ENCODE results near the gene ALDH1L1. TPM values are rescaled to one million over a fixed set of nuclear protein-coding genes. Genes with fewer than 3 reads are reported as not detected.

The ALDH1L1 gene
- not detected in 2 replicates for total RNA-seq (2014; rRNA removed; shearing (Covaris generic))

DNA sequence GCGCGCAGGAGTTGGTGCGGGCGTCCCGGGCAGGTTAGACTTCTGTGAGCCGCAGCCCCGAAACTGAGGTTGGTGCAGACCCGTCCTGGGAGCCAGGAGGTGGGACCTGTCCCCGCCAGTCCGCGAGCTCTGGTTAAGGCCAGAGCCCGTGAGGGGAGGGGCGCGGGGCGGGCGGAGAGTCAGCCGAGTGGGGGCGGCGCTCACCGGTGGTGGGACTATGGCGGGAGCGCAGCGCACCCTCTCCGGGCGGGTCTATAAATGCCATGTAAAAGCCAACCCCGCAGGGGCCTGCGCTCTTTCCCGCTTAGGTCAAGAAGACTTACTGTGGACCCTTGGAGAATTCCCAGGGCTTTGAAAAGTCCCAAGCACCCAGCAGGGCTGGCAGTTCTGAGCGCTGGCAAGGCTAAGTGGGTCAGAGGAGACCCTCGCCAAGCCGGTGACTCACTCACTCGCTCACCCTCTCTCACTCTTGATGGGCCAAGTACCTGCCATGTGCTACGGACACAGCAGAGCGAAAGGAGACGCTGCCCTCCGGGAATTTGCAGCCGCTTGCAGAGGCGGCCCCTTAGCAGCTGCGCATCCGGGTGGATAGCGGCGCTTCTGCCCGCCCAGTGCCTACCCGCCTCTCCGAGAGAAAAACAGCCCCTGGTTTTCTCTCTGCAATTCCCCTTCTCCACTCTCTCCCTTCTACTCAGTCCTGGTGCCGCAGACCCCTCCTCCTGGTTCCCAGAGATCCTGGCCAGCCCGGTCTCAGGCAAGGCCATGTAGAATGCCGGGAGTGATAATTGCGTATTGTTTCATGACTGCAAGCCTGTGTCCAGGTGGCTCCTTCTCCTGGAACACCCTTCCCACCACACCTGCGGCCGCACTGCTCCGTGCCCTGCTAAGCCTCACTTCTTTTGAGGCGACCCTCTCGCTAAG lies at the start of gene ALDH1L1:
Gene ALDH1L1 (minus strand): TSS at position 110 of the 921 bp plus-strand sequence. CDS start 19,607 bp downstream, outside the sequence.
- no peak for DNase-seq (ENCODE audit: low read depth in 1 of 2, low spot score in 2 of 2)
- Histone ChIP-seq H3K36me3 (no peaks in the 10 kb centered on the region), H3K4me1 (replicated peaks) (no peaks in the 10 kb centered on the region), H3K4me3 (no peak within 1 kb of the TSS), H3K27me3 (replicated peaks) (peaks cover 44% of the 10 kb centered on the region), H3K27ac (no peak within 1 kb of the TSS), H3K9me3 (replicated peaks) (no peaks in the 10 kb centered on the region)

DNA sequence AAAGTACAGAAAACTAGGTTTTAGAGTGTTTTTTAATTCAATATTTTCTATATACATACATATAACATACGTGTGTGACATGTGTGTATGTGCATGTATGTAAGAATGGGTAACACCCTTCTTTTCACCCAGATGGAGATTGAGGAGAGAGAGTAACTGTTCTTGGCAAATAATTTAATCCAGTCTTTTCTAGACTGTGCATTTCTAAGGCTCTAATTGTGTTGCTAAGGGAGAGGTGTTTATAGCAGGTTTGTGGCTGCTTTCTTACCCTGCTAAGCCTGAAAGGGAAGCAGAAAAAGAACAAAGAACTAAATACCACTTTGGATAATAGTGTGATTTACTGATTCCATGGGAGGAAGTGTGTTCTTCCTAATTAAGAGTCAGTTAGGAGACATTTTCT lies 46.0 kb upstream of the ALDH1L1 start:
- Histone ChIP-seq H3K4me3 (no peak overlapping the region), H3K36me3 (no peaks in the 10 kb centered on the region), H3K9me3 (replicated peaks) (no peaks in the 10 kb centered on the region), H3K4me1 (replicated peaks) (no peaks in the 10 kb centered on the region), H3K27ac (no peak overlapping the region), H3K27me3 (replicated peaks) (peaks cover 4% of the 10 kb centered on the region; the same call in 1 of the 2 replicates)
- no peak for DNase-seq (ENCODE audit: low read depth in 1 of 2, low spot score in 2 of 2)

DNA sequence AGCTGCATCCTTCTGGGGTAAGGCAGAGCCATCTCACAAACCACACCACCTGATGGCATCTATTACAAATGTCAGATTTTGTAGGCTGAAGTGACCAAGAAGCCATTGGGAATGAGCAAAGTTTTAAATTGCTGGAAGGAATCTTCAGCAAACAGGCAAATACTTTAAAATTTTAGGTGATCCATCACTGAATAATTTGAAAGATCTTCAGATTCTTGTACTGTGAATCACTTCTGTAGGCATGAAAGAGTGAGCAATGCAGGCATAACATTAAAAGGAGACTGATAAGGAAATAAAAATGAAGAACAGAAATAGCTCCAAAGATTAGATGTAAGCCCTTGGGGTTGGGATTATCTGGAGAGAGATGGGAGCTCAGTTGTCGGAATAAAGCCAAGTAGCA lies 36.0 kb upstream of the ALDH1L1 start:
- Histone ChIP-seq H3K27ac (peak overlapping the region; percentile 55), H3K9me3 (replicated peaks) (no peaks in the 10 kb centered on the region), H3K4me1 (replicated peaks) (peaks cover 13% of the 10 kb centered on the region), H3K36me3 (no peaks in the 10 kb centered on the region), H3K4me3 (no peak overlapping the region), H3K27me3 (replicated peaks) (no peaks in the 10 kb centered on the region)
- no peak for DNase-seq (ENCODE audit: low read depth in 1 of 2, low spot score in 2 of 2)

GRCh38 chr3:126213379-126214028 lies 33.1 kb upstream of the ALDH1L1 start:
- DNase-seq (ENCODE audit: low read depth in 1 of 2, low spot score in 2 of 2): no peak
- no peaks in the 10 kb centered on the region for H3K36me3 ChIP-seq
- no peak overlapping the region for H3K4me3 ChIP-seq
- H3K27me3 ChIP-seq (replicated peaks): no peaks in the 10 kb centered on the region
- peaks cover 4% of the 10 kb centered on the region; the same call in 1 of the 2 replicates for H3K9me3 ChIP-seq (replicated peaks)
- H3K27ac ChIP-seq: no peak overlapping the region
- H3K4me1 ChIP-seq (replicated peaks): peaks cover 19% of the 10 kb centered on the region

GRCh38 chr3:126212620-126213378 lies 32.4 kb upstream of the ALDH1L1 start:
- peak in 1 of 2 experiments; percentile 1 for DNase-seq (ENCODE audit: low read depth in 1 of 2, low spot score in 2 of 2)
- peaks cover 26% of the 10 kb centered on the region for H3K4me1 ChIP-seq (replicated peaks)
- H3K36me3 ChIP-seq: no peaks in the 10 kb centered on the region
- H3K27ac ChIP-seq: no peak overlapping the region
- no peak overlapping the region for H3K4me3 ChIP-seq
- H3K27me3 ChIP-seq (replicated peaks): no peaks in the 10 kb centered on the region
- H3K9me3 ChIP-seq (replicated peaks): peaks cover 4% of the 10 kb centered on the region; the same call in 1 of the 2 replicates

DNA sequence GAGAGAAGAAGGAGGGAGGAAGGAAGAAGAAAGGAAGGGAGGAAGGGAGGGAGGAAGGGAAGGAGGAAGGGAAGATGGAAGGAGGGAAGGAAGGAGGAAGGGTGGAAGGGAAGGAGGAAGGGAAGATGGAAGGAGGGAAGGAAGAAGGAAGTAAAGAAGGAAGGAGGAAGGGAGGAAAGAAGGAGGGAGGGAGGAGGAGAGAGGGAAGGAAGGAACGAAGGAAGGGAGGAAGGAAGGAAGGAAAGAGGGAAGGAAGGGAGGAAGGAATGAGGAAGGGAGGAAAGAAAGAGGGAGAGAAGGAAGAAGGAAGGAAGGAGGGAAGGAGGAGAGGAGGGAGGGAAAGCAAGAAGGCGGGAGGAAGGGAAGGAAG lies 31.8 kb upstream of the ALDH1L1 start:
- H3K27me3 ChIP-seq (replicated peaks): no peaks in the 10 kb centered on the region
- no peak overlapping the region for H3K27ac ChIP-seq
- H3K4me3 ChIP-seq: no peak overlapping the region
- no peak for DNase-seq (ENCODE audit: low read depth in 1 of 2, low spot score in 2 of 2)
- H3K9me3 ChIP-seq (replicated peaks): peaks cover 4% of the 10 kb centered on the region; the same call in 1 of the 2 replicates
- peaks cover 29% of the 10 kb centered on the region for H3K4me1 ChIP-seq (replicated peaks)
- no peaks in the 10 kb centered on the region for H3K36me3 ChIP-seq

GRCh38 chr3:126211569-126211968 lies 31.2 kb upstream of the ALDH1L1 start:
- Histone ChIP-seq H3K36me3 (no peaks in the 10 kb centered on the region), H3K9me3 (replicated peaks) (peaks cover 4% of the 10 kb centered on the region; the same call in 1 of the 2 replicates), H3K4me3 (no peak overlapping the region), H3K27ac (no peak overlapping the region), H3K4me1 (replicated peaks) (peaks cover 27% of the 10 kb centered on the region), H3K27me3 (replicated peaks) (no peaks in the 10 kb centered on the region)
- DNase-seq (ENCODE audit: low read depth in 1 of 2, low spot score in 2 of 2): no peak

- Histone ChIP-seq H3K27me3 (replicated peaks) (no peaks in the 10 kb centered on the region), H3K27ac (no peak overlapping the region), H3K36me3 (no peaks in the 10 kb centered on the region), H3K4me1 (replicated peaks) (peaks cover 28% of the 10 kb centered on the region), H3K9me3 (replicated peaks) (peaks cover 4% of the 10 kb centered on the region; the same call in 1 of the 2 replicates), H3K4me3 (no peak overlapping the region)
- no peak for DNase-seq (ENCODE audit: low read depth in 1 of 2, low spot score in 2 of 2)
These were observed 30.2 kb upstream of the ALDH1L1 start for GRCh38 chr3:126210606-126211005.

- no peak overlapping the region for H3K4me3 ChIP-seq
- H3K27me3 ChIP-seq (replicated peaks): no peaks in the 10 kb centered on the region
- H3K4me1 ChIP-seq (replicated peaks): peaks cover 28% of the 10 kb centered on the region
- DNase-seq (ENCODE audit: low read depth in 1 of 2, low spot score in 2 of 2): no peak
- peaks cover 4% of the 10 kb centered on the region; the same call in 1 of the 2 replicates for H3K9me3 ChIP-seq (replicated peaks)
- no peak overlapping the region for H3K27ac ChIP-seq
- no peaks in the 10 kb centered on the region for H3K36me3 ChIP-seq
These were observed 29.4 kb upstream of the ALDH1L1 start for GRCh38 chr3:126209741-126210140.

- Histone ChIP-seq H3K36me3 (no peaks in the 10 kb centered on the region), H3K4me3 (no peak overlapping the region), H3K9me3 (replicated peaks) (peaks cover 4% of the 10 kb centered on the region; the same call in 1 of the 2 replicates), H3K4me1 (replicated peaks) (peaks cover 28% of the 10 kb centered on the region), H3K27ac (peak overlapping the region; percentile 79), H3K27me3 (replicated peaks) (no peaks in the 10 kb centered on the region)
- DNase-seq (ENCODE audit: low read depth in 1 of 2, low spot score in 2 of 2): peak; percentile 64 to 91
These were observed 28.3 kb upstream of the ALDH1L1 start for GRCh38 chr3:126208606-126209256.

DNA sequence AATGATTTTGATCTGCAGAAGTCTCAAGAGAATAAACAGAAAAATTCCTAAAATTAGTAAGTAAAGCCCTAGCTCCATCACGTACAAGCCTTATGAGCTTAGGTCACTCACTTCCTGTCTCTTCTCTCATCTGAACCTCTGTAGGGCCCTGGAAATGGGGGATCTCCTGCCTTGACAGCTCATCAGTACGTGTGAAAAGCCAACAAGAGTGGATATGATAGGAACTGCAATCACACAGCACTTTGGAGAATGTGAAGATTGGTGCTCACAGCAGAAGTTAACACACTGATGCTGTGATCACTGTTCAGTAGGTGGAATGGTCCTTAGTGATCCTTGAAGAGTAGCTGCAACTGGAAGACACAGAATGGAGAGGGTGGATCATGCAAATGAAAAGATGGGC lies 27.8 kb upstream of the ALDH1L1 start:
- no peak for DNase-seq (ENCODE audit: low read depth in 1 of 2, low spot score in 2 of 2)
- peaks cover 28% of the 10 kb centered on the region for H3K4me1 ChIP-seq (replicated peaks)
- no peaks in the 10 kb centered on the region for H3K27me3 ChIP-seq (replicated peaks)
- no peaks in the 10 kb centered on the region for H3K36me3 ChIP-seq
- no peak overlapping the region for H3K4me3 ChIP-seq
- peaks cover 4% of the 10 kb centered on the region; the same call in 1 of the 2 replicates for H3K9me3 ChIP-seq (replicated peaks)
- peak overlapping the region; percentile 79 for H3K27ac ChIP-seq

GRCh38 chr3:126207166-126207565 lies 26.8 kb upstream of the ALDH1L1 start:
- peaks cover 28% of the 10 kb centered on the region for H3K4me1 ChIP-seq (replicated peaks)
- no peak overlapping the region for H3K27ac ChIP-seq
- H3K36me3 ChIP-seq: no peaks in the 10 kb centered on the region
- H3K27me3 ChIP-seq (replicated peaks): no peaks in the 10 kb centered on the region
- H3K9me3 ChIP-seq (replicated peaks): peaks cover 4% of the 10 kb centered on the region; the same call in 1 of the 2 replicates
- no peak for DNase-seq (ENCODE audit: low read depth in 1 of 2, low spot score in 2 of 2)
- no peak overlapping the region for H3K4me3 ChIP-seq

All from SJSA1 (cell line).